H1 (cell line): ENCODE data around the gene TENT4A. TPM values are rescaled to one million over a fixed set of nuclear protein-coding genes. Genes with fewer than 3 reads are reported as not detected.

Experiments
- CHD7 ChIP-seq: fragments of 300-600 bp; sonication (generic); IDR thresholded peaks from 2 replicates; pipeline ENCODE4 v1.7.1; 2012; ENCODE audit warnings: low read length, moderate library complexity, mild to moderate bottlenecking, inconsistent platforms; ENCODE audit not compliant: insufficient replicate concordance
- CTCF ChIP-seq, 3 experiments: IDR thresholded peaks; 1 replicate in 2 of 3; 2 replicates in 1 of 3; pipeline versions ENCODE4 v1.5.1 to v1.6.1; 2011; ENCODE audit warnings: low read length in 3 of 3, mild to moderate bottlenecking in 3 of 3, inconsistent platforms in 2 of 3, low read depth in 1 of 3, moderate library complexity in 1 of 3; ENCODE audit not compliant: insufficient read depth in 1 of 3; ENCODE audit errors: control extremely low read depth in 1 of 3
- EGR1 ChIP-seq: IDR thresholded peaks from 2 replicates; pipeline ENCODE4 v1.6.1; 2011; ENCODE audit warnings: low read depth, low read length, borderline replicate concordance
- GABPA ChIP-seq: IDR thresholded peaks from 2 replicates; pipeline ENCODE4 v1.6.1; 2011; ENCODE audit warnings: mild to moderate bottlenecking, low read length, moderate library complexity, borderline replicate concordance; ENCODE audit not compliant: insufficient read depth
- GTF2F1 ChIP-seq: IDR thresholded peaks from 2 replicates; pipeline ENCODE4 v1.6.1; 2012; ENCODE audit warnings: low read depth, low read length, improper control_type of control experiment, borderline replicate concordance
- POLR2AphosphoS5 ChIP-seq: IDR thresholded peaks from 2 replicates; pipeline ENCODE4 v1.6.1; 2011; ENCODE audit warnings: low read depth, low read length
- USF2 ChIP-seq: IDR thresholded peaks from 2 replicates; pipeline ENCODE4 v1.6.1; 2011; ENCODE audit warnings: low read length, improper control_type of control experiment
- polyA plus RNA-seq, 7 experiments: library from polyadenylated mRNA; depleted of rRNA in 3 of 7; stranded (reverse) in 5 of 7; unstranded in 2 of 7; fragments of >200 nt in 5 of 7; fragments of 200-250 nt in 2 of 7; gene quantifications; 1 replicate in 5 of 7; 2 replicates in 1 of 7; 4 replicates in 1 of 7; pipeline versions ENCODE4 v1.2.1 to v1.2.3, GENCODE V29; 2011 to 2013; ENCODE audit warnings: missing spikeins in 2 of 7, mixed read lengths in 2 of 7
- total RNA-seq: library from RNA; stranded (reverse); fragmentation: NEBNext Ultra II Directional; extraction: Animal tissue kit (Norgen Biotek cat#: 25700); gene quantifications from 2 replicates; pipeline ENCODE4 v1.2.1, GENCODE V29; 2021

Gene TENT4A
- total and polyA plus RNA-seq, 2 of the 8 experiments (the other 6 are each of a cell fraction or from before 2014, with no cell fraction given), result 8.9 to 25.1 TPM

- TF ChIP-seq CHD7, result no peak
- no peak for TF ChIP-seq USF2
- no peak for TF ChIP-seq GTF2F1
- TF ChIP-seq GABPA, result no peak
- no peak for TF ChIP-seq POLR2AphosphoS5
- no peak for TF ChIP-seq EGR1
- no peak for TF ChIP-seq CTCF (IDR thresholded peaks at IDR 0.05; ENCODE audit: control extremely low read depth in 1 of 3, insufficient read depth in 1 of 3, low read depth in 1 of 3, low read length in 3 of 3)
Measured at GRCh38 chr5:6716629-6717149, 3.5 kb downstream of the TENT4A start (continued).
